HL-60 (cell line): ENCODE measurements around the gene RGMB.

Experiments
- POLR2AphosphoS5 ChIP-seq: IDR thresholded peaks from 2 replicates; pipeline ENCODE4 v1.6.1; 2012; ENCODE audit warnings: low read depth
- SPI1 ChIP-seq: IDR thresholded peaks from 2 replicates; pipeline ENCODE4 v1.6.1; 2012; ENCODE audit warnings: low read depth, mild to moderate bottlenecking, borderline replicate concordance
- TF ChIP-seq, protein P1 (sequence below): IDR thresholded peaks from one replicate; pipeline ENCODE4 v1.5.1; 2011; ENCODE audit warnings: low read length, control low read depth, inconsistent platforms; ENCODE audit not compliant: insufficient read depth

GRCh38 chr5:98840946-98841345, 67.5 kb downstream of the RGMB start:
- TF ChIP-seq, protein P1, sequence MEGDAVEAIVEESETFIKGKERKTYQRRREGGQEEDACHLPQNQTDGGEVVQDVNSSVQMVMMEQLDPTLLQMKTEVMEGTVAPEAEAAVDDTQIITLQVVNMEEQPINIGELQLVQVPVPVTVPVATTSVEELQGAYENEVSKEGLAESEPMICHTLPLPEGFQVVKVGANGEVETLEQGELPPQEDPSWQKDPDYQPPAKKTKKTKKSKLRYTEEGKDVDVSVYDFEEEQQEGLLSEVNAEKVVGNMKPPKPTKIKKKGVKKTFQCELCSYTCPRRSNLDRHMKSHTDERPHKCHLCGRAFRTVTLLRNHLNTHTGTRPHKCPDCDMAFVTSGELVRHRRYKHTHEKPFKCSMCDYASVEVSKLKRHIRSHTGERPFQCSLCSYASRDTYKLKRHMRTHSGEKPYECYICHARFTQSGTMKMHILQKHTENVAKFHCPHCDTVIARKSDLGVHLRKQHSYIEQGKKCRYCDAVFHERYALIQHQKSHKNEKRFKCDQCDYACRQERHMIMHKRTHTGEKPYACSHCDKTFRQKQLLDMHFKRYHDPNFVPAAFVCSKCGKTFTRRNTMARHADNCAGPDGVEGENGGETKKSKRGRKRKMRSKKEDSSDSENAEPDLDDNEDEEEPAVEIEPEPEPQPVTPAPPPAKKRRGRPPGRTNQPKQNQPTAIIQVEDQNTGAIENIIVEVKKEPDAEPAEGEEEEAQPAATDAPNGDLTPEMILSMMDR, result no peak
- TF ChIP-seq POLR2AphosphoS5, result no peak
- TF ChIP-seq SPI1, result no peak
